HG03432 (cell line): ENCODE measurements around the gene M1AP.

ENCODE experiments used
- ATAC-seq: cut with Tn5 transposase; IDR thresholded peaks from one replicate; pipeline ENCODE4 v1.9.1; 2021; ENCODE audit warnings: mild to moderate bottlenecking, moderate library complexity; ENCODE audit not compliant: unreplicated experiment

M1AP gene

GRCh38 chr2:74599676-74600075 lies 48.5 kb downstream of the M1AP start:
- ATAC-seq: no peak

DNA sequence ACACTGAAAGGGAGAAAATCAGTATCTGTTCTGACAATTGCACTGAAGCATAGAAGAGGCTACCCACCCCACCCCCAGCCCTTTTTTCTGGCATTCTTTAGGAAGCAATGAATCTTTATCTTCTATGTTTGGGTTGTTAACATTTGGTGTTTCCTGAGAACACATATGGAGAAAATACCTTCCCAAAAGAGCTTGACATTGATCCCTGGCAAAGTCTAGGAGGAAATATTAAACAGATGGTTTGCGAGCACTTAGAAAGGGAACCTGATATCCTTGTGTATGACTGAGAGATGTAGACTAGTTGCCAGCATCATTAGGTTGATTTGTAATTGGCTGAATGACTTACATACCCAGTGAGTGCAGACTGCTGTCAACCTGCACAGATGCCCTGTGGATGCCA lies 50.7 kb downstream of the M1AP start:
- no peak for ATAC-seq

GRCh38 chr2:74596584-74596983 lies 51.5 kb downstream of the M1AP start:
- no peak for ATAC-seq

DNA sequence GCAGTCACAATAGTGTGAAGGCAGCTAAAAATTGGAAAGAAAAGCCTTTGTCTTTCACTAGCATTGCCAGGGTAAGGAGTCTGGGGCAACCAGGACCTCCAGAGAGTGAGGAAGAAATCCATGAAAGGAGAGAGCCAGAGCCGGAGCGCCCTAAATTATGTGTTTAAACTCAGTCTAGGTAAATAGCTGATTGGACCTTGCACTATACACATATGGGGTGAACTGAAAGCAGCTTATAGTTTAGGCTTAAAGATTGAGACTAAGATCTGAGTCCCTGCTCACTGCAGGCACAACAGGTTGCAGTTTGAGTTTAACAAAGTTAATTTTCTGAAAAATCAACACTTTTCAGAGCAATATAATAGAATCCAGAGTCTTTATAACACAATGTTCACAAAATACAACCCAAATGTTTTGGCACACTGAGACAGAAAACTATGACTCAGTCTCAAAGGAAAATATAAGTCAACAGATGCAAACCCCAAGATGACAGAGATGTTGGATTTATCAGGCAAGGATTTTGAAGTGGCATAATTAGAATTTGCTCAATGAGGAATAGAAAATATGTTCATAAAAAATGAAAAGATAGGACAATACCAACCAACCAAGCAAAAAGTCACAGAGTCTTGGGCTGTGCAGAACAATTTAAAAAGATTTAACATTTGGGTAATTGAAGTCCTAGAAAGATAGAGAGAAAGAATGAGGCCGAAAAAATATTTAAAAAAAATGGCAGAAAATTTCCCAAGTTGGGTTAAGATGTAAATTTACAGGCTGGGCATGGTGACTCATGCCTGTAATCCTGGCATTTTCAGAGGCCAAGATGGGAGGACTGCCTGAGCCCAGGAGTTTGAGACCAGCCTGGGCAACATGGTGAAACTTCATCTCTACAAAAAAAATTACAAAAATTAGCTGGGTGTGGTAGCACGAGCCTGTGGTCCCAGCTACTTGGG lies 54.0 kb downstream of the M1AP start:
- ATAC-seq: no peak

DNA sequence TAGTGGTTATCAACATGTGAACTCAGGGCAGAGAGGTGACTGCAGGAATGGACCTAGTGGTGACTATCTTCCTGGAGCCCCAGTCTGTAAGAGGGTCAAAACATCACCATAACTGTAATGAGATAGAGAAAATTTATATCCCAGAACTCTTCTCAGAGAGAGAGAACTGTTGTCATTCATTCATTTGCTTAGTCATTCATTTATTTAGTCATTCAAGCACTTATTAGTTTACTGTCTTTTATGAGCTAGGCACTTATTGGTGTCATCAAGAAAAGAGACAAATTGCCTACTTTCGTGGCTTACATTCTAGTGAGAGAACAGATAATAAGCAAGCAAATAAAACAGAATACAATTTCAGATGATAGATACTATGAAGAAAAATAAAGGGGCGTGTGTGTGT lies 59.5 kb downstream of the M1AP start:
- no peak for ATAC-seq

GRCh38 chr2:74587664-74588277 lies 60.4 kb downstream of the M1AP start:
- peak; percentile 71 for ATAC-seq

GRCh38 chr2:74585406-74586185 lies 62.5 kb downstream of the M1AP start:
- ATAC-seq: peak; percentile 54

DNA sequence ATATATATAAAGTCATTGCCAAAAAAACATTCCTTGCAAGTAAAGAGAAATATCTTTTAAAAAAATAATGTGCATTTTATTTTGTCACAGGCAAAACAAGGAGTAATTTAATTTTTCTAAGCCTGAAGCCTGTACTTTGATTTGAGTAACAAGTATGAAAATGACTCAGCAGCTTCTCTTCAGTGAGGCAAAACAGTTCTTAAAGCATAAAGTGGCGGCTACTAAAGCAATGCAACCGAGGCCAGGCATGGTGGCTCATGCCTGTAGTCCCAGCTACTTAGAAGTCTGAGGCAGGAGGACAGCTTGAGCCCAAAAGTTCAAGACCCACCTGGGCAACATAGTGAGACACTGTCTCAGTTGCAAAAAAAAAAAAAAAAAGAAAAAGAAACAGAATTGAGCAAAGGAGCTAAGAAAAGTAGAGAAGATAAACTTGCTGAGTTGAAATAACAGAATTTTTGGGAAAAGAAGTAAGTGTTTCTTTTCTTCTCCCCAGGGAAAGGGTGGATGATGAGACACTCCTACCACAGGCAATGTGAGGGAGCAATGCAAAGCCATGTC lies 64.0 kb downstream of the M1AP start:
- peak; percentile 72 for ATAC-seq

DNA sequence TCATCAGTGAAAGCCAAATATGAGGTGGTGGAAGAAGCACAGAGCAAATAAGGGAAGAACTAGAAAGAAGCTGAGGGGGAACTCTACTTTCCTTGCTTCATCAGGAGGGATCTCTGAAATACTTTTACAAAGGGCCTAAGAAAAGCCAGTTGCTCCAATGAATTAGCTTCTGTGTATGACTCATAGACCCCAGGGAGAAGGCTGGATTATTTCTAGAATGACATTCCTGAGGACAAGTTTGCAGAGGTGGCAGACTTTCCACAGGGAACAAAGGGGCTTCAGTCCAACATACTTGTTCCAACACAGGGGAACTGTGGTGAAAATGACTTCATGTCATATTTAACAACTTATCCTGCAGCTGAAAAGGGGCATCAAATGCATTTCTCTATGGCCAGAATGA lies 64.6 kb downstream of the M1AP start:
- no peak for ATAC-seq

DNA sequence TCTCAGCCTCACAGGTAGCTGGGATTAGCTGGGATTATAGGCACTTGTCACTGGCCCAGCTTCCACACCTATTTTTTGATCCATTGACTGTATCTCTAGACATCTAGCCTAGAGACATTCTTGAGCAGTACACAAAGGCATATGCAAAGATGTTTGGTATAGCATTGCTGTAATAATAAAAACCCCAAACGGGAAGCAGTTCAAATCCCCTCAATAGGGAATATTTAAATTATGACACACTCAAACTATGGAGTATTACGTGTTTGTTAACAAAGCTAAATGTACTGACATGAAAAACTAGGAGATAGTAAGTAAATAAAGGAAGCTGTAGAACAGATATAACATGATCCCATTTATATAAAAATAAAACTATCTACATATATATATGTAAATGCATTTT lies 65.9 kb downstream of the M1AP start:
- ATAC-seq: no peak

DNA sequence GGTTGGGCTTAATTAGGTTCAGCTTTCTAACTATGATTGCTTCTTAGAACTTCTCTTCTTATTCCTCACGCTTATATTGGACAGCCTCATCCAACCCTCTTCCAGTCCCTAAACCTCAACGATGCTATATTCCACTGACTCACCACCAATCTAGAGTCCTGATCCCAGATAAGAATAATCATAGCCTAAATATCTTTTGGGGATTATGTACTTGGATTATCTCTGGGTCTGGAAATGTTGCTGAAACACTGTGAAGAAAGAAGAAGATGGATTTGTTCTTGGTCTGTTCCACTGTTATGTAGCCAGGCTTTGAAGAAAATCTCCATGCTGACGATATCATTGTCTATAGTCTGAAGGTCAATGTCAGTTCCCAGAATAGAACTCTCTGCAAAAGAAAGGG lies 66.7 kb downstream of the M1AP start:
- ATAC-seq: no peak

GRCh38 chr2:74578408-74578807 lies 69.7 kb downstream of the M1AP start:
- peak; percentile 49 for ATAC-seq

DNA sequence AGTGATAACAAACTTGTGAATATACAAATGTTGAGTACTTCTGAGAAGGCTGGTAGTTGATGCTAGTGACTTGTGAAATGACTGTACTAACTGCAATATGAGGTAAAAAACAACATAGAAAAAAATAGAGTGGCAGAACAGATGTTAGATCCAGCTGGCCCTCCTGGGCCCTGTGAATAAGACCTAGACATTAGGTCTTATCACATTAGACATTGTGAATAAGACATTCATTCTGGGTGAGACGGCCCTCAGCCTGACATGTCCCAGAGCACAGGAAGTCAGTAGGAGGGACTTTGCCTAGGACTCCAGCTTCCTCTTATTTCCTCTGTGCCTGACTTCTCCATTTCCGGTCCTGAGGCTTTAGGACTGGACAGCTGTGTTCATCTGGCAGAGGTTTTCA lies 70.7 kb downstream of the M1AP start:
- peak; percentile 45 for ATAC-seq

DNA sequence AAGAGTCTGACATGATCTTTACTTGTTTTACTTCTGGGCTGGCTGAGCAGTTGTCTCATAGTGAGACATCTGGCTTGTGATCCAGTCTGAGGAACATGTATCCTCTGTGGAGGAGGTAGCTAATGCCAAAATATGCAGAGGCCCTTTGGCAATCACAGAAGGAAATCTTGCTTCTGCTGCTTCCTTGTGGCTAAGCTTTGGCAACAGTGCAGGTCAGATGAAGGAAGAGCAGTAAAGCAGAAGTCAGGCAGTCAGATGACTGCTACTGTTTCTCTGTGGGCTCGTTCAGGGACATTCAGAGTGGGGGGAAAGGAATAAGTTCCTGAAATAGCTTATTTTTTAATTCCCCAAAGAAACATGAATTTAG lies 71.3 kb downstream of the M1AP start:
- ATAC-seq: no peak

- ATAC-seq: no peak
Measured at GRCh38 chr2:74576211-74576862, 71.8 kb downstream of the M1AP start.

GRCh38 chr2:74575320-74575719 lies 72.8 kb downstream of the M1AP start:
- no peak for ATAC-seq

DNA sequence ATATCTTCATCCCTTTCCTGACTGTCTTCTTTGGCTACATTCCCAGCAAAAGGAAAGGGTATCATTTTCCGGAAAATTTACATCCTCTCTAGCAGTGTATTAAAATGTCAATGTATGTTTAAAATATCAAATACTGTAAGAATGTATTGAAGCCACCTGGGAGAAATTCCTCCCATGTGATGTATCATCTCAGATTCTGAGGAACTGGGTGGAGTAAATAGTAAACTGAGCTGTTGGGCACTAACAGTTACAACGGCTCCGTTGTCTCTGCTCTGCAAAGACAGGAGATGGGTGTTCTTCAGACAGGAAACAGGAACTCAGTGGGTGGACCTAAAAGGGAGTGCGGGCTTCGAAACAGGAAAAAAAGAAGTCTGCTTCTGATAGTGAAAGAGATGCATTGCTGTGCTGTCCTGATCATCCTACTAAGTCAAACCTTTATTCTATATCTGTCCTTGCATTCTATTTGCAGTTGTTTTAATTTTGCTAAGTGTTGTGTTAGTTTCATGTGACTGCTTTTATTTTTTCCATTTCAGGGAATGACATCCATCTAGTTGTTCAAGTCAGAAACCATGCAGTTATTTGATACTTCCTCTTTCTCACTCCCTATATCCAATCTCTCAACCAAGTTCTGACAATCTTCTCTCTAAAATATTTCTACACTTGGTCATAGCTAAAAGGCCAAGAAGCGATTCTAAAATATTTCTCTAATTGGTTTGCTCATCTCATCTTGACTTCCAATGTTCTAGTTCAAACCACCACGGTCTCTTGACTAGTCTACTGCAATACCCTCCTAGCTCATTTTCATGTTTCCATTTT lies 74.2 kb downstream of the M1AP start:
- ATAC-seq: peak; percentile 47

DNA sequence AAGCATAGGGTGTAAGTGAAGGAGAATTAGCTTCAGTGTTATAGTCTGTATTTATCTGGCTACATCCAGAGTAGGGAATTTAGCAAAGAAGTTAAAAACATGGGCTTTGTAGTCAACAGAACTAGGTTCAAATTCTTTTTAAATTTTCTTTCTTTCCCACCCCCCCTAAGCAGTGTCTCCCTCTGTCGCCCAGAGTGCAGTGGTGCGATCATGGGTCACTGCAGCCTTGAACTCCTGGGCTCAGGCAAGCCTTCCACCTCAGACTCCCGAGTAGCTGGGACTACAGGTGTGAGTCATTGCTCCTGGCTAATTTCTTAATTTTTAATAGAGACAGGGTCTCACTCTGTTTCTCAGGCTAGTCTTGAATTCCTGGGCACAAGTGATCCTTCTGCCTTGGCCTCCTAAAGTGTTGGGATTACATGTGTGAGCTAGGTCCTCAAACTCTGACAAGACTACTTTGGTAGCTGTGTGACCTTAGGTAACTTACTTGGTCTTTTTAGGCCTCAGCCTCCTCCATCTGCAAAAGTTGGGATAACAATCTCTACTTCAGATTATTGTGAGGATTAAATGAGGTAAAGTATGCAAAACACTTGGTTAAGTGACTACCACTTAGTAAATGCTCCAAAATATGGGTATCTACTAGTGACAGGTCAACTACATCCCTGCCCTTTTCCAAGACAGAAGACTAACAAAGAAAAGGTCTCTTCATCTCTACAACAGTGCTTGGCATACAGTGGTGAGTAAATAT lies 75.8 kb downstream of the M1AP start:
- ATAC-seq: no peak

DNA sequence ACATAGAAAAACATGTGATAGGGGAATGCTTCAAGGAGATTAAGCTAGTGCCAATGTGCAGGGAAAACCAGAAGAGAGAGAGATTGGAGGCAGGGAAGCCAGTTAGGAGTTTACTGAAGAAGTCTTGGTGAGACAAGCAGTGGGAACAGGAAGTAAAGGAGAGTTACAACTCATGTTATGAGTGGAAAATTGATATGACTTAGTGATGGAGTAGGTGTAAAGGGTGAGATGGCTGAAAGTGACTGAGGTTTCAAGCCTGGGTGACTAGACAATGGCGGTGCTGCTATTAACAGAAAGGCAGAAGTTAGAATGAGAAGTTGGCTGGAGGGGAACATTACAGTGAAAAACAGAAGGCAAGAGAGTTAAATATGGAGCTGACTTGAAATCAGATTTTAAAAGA lies 77.1 kb downstream of the M1AP start:
- ATAC-seq: peak; percentile 69
